ENCODE measurements around the gene TMC6. TPM values are rescaled to one million over a fixed set of nuclear protein-coding genes. Genes with fewer than 3 reads are reported as not detected.

Gene TMC6
- total and polyA plus RNA-seq, 2 of the 13 experiments (the other 11 are each of a cell fraction or from before 2014, with no cell fraction given): 48.4 to 99.1 TPM

- TF ChIP-seq ZNF362 (CRISPR knock-in tag; IDR thresholded peaks at IDR 0.05; ENCODE audit: borderline replicate concordance) (0 out of 2 replicates have a peak, but pooled peaks have one; percentile 25), RARG (CRISPR knock-in tag; IDR thresholded peaks at IDR 0.05; ENCODE audit: low read depth) (no peak), ZNF256 (CRISPR knock-in tag; conservative IDR thresholded peaks at IDR 0.05) (0 out of 2 replicates have a peak, but pooled peaks have one; percentile 30), DNMT1 (CRISPR knock-in tag; IDR thresholded peaks at IDR 0.05) (no peak), GTF3A (CRISPR knock-in tag; conservative IDR thresholded peaks at IDR 0.05) (no peak), HNRNPL (IDR thresholded peaks at IDR 0.05; ENCODE audit: low read depth, low read length) (no peak), FOXK2 (IDR thresholded peaks at IDR 0.05) (no peak), ZFY (CRISPR knock-in tag; IDR thresholded peaks at IDR 0.05) (no peak), ZNF646 (CRISPR knock-in tag; IDR thresholded peaks at IDR 0.05) (no peak), ZNF530 (CRISPR knock-in tag; IDR thresholded peaks at IDR 0.05; ENCODE audit: low read depth) (no peak), RORA (CRISPR knock-in tag; IDR thresholded peaks at IDR 0.05) (no peak), FOXA3 (CRISPR knock-in tag; IDR thresholded peaks at IDR 0.05) (no peak), ZNF629 (CRISPR knock-in tag; conservative IDR thresholded peaks at IDR 0.05) (0 out of 2 replicates have a peak, but pooled peaks have one; percentile 2), RFXANK (CRISPR knock-in tag; IDR thresholded peaks at IDR 0.05) (no peak), YEATS2 (CRISPR knock-in tag; IDR thresholded peaks at IDR 0.05; ENCODE audit: borderline replicate concordance) (no peak), ZNF329 (CRISPR knock-in tag; IDR thresholded peaks at IDR 0.05; ENCODE audit: low read depth) (no peak), ZNF766 (CRISPR knock-in tag; IDR thresholded peaks at IDR 0.05; ENCODE audit: borderline replicate concordance) (0 out of 2 replicates have a peak, but pooled peaks have one; percentile 4), ZNF251 (CRISPR knock-in tag; IDR thresholded peaks at IDR 0.05) (0 out of 2 replicates have a peak, but pooled peaks have one; percentile 56), ZNF30 (CRISPR knock-in tag; IDR thresholded peaks at IDR 0.05) (0 out of 2 replicates have a peak, but pooled peaks have one; percentile 49), TERF1 (CRISPR knock-in tag; IDR thresholded peaks at IDR 0.05) (no peak)
Observed at GRCh38 chr17:78126895-78127238, 1.7 kb downstream of the TMC6 start (continued).

Data from HepG2 (cell line).